Skeletal muscle satellite cell (primary cell): Measurements from ENCODE around the gene SEPTIN1.
"Not testable (repeated sequence)": the region's sequence is repeated elsewhere in the genome, so short reads cannot be mapped to it uniquely, and the experiment has no call there.

Experiments
- H3K27me3 ChIP-seq: 2 replicates; pipeline ENCODE4 v1.7.0; 2013; ENCODE audit warnings: low read length; ENCODE audit not compliant: control insufficient read depth, insufficient read depth
- H3K36me3 ChIP-seq: 2 replicates; pipeline ENCODE4 v1.7.0; 2013; ENCODE audit warnings: mild to moderate bottlenecking, control low read depth, low read length; ENCODE audit not compliant: insufficient read depth
- H3K4me1 ChIP-seq: 2 replicates; pipeline ENCODE4 v1.7.0; 2013; ENCODE audit warnings: low read length; ENCODE audit not compliant: control insufficient read depth, insufficient read depth
- H3K4me2 ChIP-seq: 2 replicates; pipeline ENCODE4 v1.7.0; 2013; ENCODE audit warnings: mild to moderate bottlenecking, low read length
- H3K4me3 ChIP-seq: 2 replicates; pipeline ENCODE4 v1.7.0; 2013; ENCODE audit warnings: low read length
- H3K9ac ChIP-seq: 2 replicates; pipeline ENCODE4 v1.7.0; 2013; ENCODE audit warnings: mild to moderate bottlenecking, low read depth, low read length, moderate library complexity
- H3K9me3 ChIP-seq: replicated peaks from 2 replicates; pipeline ENCODE4 v1.7.0; 2013; ENCODE audit warnings: mild to moderate bottlenecking, control low read depth, low read length

The SEPTIN1 gene

GRCh38 chr16:30398661-30399434, 16.5 kb upstream of the SEPTIN1 start:
- H3K9me3 ChIP-seq = no peaks in the 10 kb centered on the region
- H3K4me3 ChIP-seq = no peak overlapping the region
- no peak overlapping the region for H3K4me2 ChIP-seq
- H3K4me1 ChIP-seq = peaks cover 21% of the 10 kb centered on the region
- H3K9ac ChIP-seq = no peak overlapping the region
- no peaks in the 10 kb centered on the region for H3K27me3 ChIP-seq
- H3K36me3 ChIP-seq = peaks cover 16% of the 10 kb centered on the region

- no peaks in the 10 kb centered on the region for H3K9me3 ChIP-seq
These were observed 15.7 kb upstream of the SEPTIN1 start for GRCh38 chr16:30397776-30398660.

DNA sequence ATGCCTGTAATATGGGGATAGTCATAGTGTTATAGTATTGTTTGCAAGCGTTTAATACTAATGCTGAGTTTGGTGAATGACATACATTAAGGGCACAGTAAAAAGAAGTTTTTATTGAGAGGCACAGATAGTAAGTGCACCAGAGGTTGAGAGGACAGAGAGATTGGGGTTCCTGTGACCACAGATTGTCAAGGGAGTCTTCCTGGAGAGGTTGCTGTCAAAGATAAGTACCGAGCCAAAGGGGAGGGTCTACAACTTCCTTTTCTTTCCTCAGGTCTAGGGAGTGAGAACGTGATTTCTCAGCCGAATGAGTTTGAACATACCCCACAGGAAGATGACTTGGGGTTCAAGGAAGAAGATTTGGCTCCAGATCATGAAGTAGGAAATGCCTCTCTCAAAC, 14.7 kb upstream of the SEPTIN1 start:
- Histone ChIP-seq H3K4me1 (peaks cover 21% of the 10 kb centered on the region), H3K36me3 (peaks cover 16% of the 10 kb centered on the region), H3K4me2 (no peak overlapping the region), H3K27me3 (no peaks in the 10 kb centered on the region), H3K4me3 (no peak overlapping the region), H3K9ac (no peak overlapping the region), H3K9me3 (no peaks in the 10 kb centered on the region)

More at GRCh38 chr16:30397776-30398660, 15.7 kb upstream of the SEPTIN1 start:
- Histone ChIP-seq H3K27me3 (no peaks in the 10 kb centered on the region), H3K4me2 (no peak overlapping the region), H3K4me1 (peaks cover 21% of the 10 kb centered on the region), H3K36me3 (peaks cover 16% of the 10 kb centered on the region), H3K9ac (no peak overlapping the region), H3K4me3 (no peak overlapping the region)

- H3K36me3 ChIP-seq = peaks cover 16% of the 10 kb centered on the region
These were observed 14.3 kb upstream of the SEPTIN1 start for GRCh38 chr16:30396627-30397026.

DNA sequence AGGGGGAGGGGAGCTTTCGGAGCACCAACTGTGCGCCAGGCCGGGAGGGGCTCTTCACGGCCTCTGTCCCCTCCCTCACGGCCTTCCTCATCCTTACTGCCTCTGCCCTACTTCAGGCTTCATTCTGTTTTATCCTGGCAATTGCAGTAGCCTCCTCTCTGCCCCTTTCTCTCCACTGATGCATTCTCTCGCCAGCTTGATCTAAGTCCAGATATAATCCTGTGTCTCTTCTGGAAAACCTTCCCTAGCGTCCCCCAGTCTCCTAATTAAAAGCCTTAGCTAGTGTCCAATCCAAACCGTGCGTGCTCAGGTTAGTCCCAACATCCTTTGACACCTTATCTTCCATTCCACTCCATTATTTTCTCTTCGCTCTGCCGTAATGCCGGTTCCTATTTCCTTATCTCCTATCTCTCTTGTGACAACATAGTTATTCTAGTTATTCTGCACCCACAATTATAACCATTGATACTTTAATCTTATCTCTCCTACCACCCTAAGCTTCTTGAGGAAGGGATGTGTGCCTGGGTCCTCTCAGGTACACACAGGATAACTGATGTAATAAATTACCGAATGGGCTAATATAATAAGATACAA, 13.7 kb upstream of the SEPTIN1 start:
- H3K27me3 ChIP-seq = no peaks in the 10 kb centered on the region
- H3K4me1 ChIP-seq = peaks cover 21% of the 10 kb centered on the region
- peaks cover 16% of the 10 kb centered on the region for H3K36me3 ChIP-seq
- H3K9me3 ChIP-seq = no peaks in the 10 kb centered on the region
- peak overlapping the region; percentile 88 for H3K9ac ChIP-seq
- peak overlapping the region; percentile 92 for H3K4me2 ChIP-seq
- H3K4me3 ChIP-seq = peak overlapping the region; percentile 90

More at GRCh38 chr16:30396627-30397026, 14.3 kb upstream of the SEPTIN1 start:
- Histone ChIP-seq H3K4me1 (peaks cover 21% of the 10 kb centered on the region), H3K4me2 (peak overlapping the region; percentile 92)
- H3K9me3 ChIP-seq, H3K4me3 ChIP-seq, H3K27me3 ChIP-seq, H3K9ac ChIP-seq: not testable (repeated sequence)

- Histone ChIP-seq H3K27me3 (no peaks in the 10 kb centered on the region), H3K4me3 (peak within 1 kb of the TSS; percentile 90), H3K4me2 (peak within 1 kb of the TSS; percentile 92), H3K4me1 (peaks cover 21% of the 10 kb centered on the region), H3K9ac (peak within 1 kb of the TSS; percentile 88), H3K36me3 (peaks cover 16% of the 10 kb centered on the region), H3K9me3 (no peaks in the 10 kb centered on the region)
These were observed 13.0 kb upstream of the SEPTIN1 start, which contains the start of gene ZNF48 for GRCh38 chr16:30395155-30395991. TSS of gene ZNF48 (plus strand) at chr16:30395420. CDS start at chr16:30395795, 375 bp downstream.

GRCh38 chr16:30394592-30395154, 12.3 kb upstream of the SEPTIN1 start:
- Histone ChIP-seq H3K4me3 (peak overlapping the region; percentile 90), H3K27me3 (no peaks in the 10 kb centered on the region), H3K9ac (peak overlapping the region; percentile 88), H3K36me3 (peaks cover 16% of the 10 kb centered on the region), H3K4me1 (peaks cover 14% of the 10 kb centered on the region), H3K9me3 (no peaks in the 10 kb centered on the region), H3K4me2 (peak overlapping the region; percentile 92)

DNA sequence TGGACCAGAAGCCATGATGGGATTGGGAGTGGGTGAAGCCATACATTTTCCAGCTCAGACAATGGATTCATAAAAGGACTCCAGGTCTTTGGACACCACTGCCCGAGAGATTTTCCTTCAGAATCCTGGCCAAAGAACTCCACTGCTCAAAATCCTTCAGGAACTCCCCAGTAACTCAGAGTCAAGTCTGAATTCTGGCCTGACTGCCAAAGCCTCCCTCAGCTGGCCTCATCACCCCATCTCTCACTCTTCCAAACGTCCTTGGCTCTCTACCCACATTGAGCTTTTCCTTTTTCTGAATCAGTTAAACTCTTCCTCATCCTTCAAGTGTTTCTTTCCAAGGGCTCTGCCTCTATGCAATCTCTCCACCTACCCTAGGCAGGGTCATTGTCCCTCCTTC, 1.2 kb upstream of the SEPTIN1 start:
- H3K4me1 ChIP-seq = peaks cover 5% of the 10 kb centered on the region
- H3K27me3 ChIP-seq = no peaks in the 10 kb centered on the region
- no peak overlapping the region for H3K4me2 ChIP-seq
- H3K9me3 ChIP-seq = no peaks in the 10 kb centered on the region
- no peaks in the 10 kb centered on the region for H3K36me3 ChIP-seq
- no peak overlapping the region for H3K4me3 ChIP-seq
- H3K9ac ChIP-seq = no peak overlapping the region

- no peak overlapping the region for H3K4me3 ChIP-seq
These were observed 895 bp downstream of the SEPTIN1 start for GRCh38 chr16:30381291-30382041.

GRCh38 chr16:30380803-30381208, 1.6 kb downstream of the SEPTIN1 start:
- H3K9me3 ChIP-seq = no peaks in the 10 kb centered on the region
- no peak overlapping the region for H3K4me3 ChIP-seq
- H3K9ac ChIP-seq = no peak overlapping the region
- no peak overlapping the region for H3K4me2 ChIP-seq
- no peaks in the 10 kb centered on the region for H3K27me3 ChIP-seq
- peaks cover 17% of the 10 kb centered on the region for H3K4me1 ChIP-seq
- H3K36me3 ChIP-seq = no peaks in the 10 kb centered on the region

More at GRCh38 chr16:30381291-30382041, 895 bp downstream of the SEPTIN1 start:
- Histone ChIP-seq H3K27me3 (no peaks in the 10 kb centered on the region), H3K4me1 (peaks cover 17% of the 10 kb centered on the region), H3K9me3 (no peaks in the 10 kb centered on the region), H3K4me2 (no peak overlapping the region), H3K9ac (no peak overlapping the region), H3K36me3 (no peaks in the 10 kb centered on the region)
